ENCODE data around the gene MYH8. TPM values are rescaled to one million over a fixed set of nuclear protein-coding genes. Genes with fewer than 3 reads are reported as not detected.

The MYH8 gene
- total and polyA plus RNA-seq, 10 of the 15 experiments (the other 5 are each of a cell fraction or from before 2014, with no cell fraction given), result 0.01 to 0.03 TPM; not detected in 8

- intact Hi-C loops (cut with micrococcal nuclease; ENCODE audit: unreplicated experiment) (no loop called here), in situ Hi-C loops (cut with MboI) (no loop called here)
- no peak overlapping the region for H3K9ac ChIP-seq (ENCODE audit: control insufficient read depth, insufficient read depth, low read length)
- no peak overlapping the region for H3K4me3 ChIP-seq
- H4K20me1 ChIP-seq (ENCODE audit: control insufficient read depth, insufficient read depth), result no peaks in the 10 kb centered on the region
- no peak overlapping the region for H3K4me2 ChIP-seq (ENCODE audit: control insufficient read depth, insufficient read depth)
- no peaks in the 10 kb centered on the region for H3K9me3 ChIP-seq (replicated peaks; ENCODE audit: control insufficient read depth, insufficient read depth, low read length)
- no peak overlapping the region for H2AFZ ChIP-seq (ENCODE audit: control insufficient read depth, low read depth, low read length)
- RAD21 ChIA-PET (ENCODE audit: unreplicated experiment), result no interaction called here
- H3K27me3 ChIP-seq (replicated peaks in 1 of 2; ENCODE audit: control insufficient read depth in 2 of 2, insufficient read depth in 2 of 2, low read length in 1 of 2), result no peaks in the 10 kb centered on the region
- no TSS peak for BruUV-seq (replicated peaks)
- no peaks in the 10 kb centered on the region for H3K4me1 ChIP-seq (ENCODE audit: control insufficient read depth, insufficient read depth, low read length)
- SMC1A ChIA-PET (ENCODE audit: uncharacterized antibody, unreplicated experiment), result no interaction called here
- 7% methylated on average over 3 of the region's 3 CpGs for WGBS (ENCODE audit: insufficient coverage, insufficient replicate concordance, low lambda C conversion rate, missing lambda C conversion rate)
- ATAC-seq (no peak), FAIRE-seq (no peak), DNase-seq (ENCODE audit: low read depth, low spot score) (no peak)
- H3K79me2 ChIP-seq (ENCODE audit: control insufficient read depth, insufficient read depth, low read length), result no peaks in the 10 kb centered on the region
- CTCF ChIA-PET, result no interaction called here
- POLR2A ChIA-PET, result no interaction called here
- no peaks in the 10 kb centered on the region for H3K36me3 ChIP-seq (ENCODE audit: control insufficient read depth in 2 of 2, insufficient read depth in 2 of 2, low read length in 1 of 2)
- no peak overlapping the region for H3K27ac ChIP-seq (ENCODE audit: control insufficient read depth, insufficient read depth)
- TF ChIP-seq E2F8 (IDR thresholded peaks at IDR 0.05; ENCODE audit: low read depth, partially characterized antibody) (no peak), SMAD1 (IDR thresholded peaks at IDR 0.05; ENCODE audit: low read depth, partially characterized antibody) (no peak), EP300 (IDR thresholded peaks at IDR 0.05; ENCODE audit: borderline replicate concordance in 1 of 2, control insufficient read depth in 1 of 2, low read depth in 2 of 2, low read length in 2 of 2) (no peak), ZNF274 (IDR thresholded peaks at IDR 0.05; ENCODE audit: insufficient read depth, insufficient read length) (no peak), ELK1 (IDR thresholded peaks at IDR 0.05; ENCODE audit: low read depth, low read length) (no peak), CBFB (IDR thresholded peaks at IDR 0.05; ENCODE audit: low read depth) (no peak), KDM1A (IDR thresholded peaks at IDR 0.05; ENCODE audit: borderline replicate concordance) (no peak), MTA2 (IDR thresholded peaks at IDR 0.05; ENCODE audit: low read depth) (no peak), CREM (IDR thresholded peaks at IDR 0.05; ENCODE audit: low read depth) (no peak), MEF2A (IDR thresholded peaks at IDR 0.05; ENCODE audit: insufficient read depth, low read depth, low read length) (no peak), POLR2AphosphoS5 (IDR thresholded peaks at IDR 0.05; ENCODE audit: low read length) (no peak), IKZF1 (conservative IDR thresholded peaks at IDR 0.05) (no peak), E2F4 (IDR thresholded peaks at IDR 0.05; ENCODE audit: low read depth, low read length) (no peak), GATAD2B (conservative IDR thresholded peaks at IDR 0.05; ENCODE audit: low read depth) (no peak), ZNF622 (IDR thresholded peaks at IDR 0.05) (no peak)
- TF ChIP-seq, protein P1, sequence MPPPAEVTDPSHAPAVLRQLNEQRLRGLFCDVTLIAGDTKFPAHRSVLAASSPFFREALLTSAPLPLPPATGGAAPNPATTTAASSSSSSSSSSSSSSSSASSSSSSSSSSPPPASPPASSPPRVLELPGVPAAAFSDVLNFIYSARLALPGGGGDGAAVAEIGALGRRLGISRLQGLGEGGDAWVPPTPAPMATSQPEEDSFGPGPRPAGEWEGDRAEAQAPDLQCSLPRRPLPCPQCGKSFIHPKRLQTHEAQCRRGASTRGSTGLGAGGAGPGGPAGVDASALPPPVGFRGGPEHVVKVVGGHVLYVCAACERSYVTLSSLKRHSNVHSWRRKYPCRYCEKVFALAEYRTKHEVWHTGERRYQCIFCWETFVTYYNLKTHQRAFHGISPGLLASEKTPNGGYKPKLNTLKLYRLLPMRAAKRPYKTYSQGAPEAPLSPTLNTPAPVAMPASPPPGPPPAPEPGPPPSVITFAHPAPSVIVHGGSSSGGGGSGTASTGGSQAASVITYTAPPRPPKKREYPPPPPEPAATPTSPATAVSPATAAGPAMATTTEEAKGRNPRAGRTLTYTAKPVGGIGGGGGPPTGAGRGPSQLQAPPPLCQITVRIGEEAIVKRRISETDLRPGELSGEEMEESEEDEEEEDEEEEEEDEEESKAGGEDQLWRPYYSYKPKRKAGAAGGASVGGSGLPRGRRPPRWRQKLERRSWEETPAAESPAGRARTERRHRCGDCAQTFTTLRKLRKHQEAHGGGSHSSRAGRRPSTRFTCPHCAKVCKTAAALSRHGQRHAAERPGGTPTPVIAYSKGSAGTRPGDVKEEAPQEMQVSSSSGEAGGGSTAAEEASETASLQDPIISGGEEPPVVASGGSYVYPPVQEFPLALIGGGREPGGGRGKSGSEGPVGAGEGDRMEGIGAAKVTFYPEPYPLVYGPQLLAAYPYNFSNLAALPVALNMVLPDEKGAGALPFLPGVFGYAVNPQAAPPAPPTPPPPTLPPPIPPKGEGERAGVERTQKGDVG (CRISPR knock-in tag; IDR thresholded peaks at IDR 0.05), result no peak
- TF ChIP-seq, protein P2, sequence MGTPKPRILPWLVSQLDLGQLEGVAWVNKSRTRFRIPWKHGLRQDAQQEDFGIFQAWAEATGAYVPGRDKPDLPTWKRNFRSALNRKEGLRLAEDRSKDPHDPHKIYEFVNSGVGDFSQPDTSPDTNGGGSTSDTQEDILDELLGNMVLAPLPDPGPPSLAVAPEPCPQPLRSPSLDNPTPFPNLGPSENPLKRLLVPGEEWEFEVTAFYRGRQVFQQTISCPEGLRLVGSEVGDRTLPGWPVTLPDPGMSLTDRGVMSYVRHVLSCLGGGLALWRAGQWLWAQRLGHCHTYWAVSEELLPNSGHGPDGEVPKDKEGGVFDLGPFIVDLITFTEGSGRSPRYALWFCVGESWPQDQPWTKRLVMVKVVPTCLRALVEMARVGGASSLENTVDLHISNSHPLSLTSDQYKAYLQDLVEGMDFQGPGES (IDR thresholded peaks at IDR 0.05), result no peak
Measured at GRCh38 chr17:10417431-10417830, 4.3 kb downstream of the MYH8 start.
